Ureter (tissue), 1 donor: ENCODE measurements around the gene GPC6. TPM values are rescaled to one million over a fixed set of nuclear protein-coding genes. Genes with fewer than 3 reads are reported as not detected.
"Not testable (repeated sequence)": the region's sequence is repeated elsewhere in the genome, so short reads cannot be mapped to it uniquely, and the experiment has no call there.

Experiments used
- DNase-seq: peaks from one replicate; pipeline ENCODE4 v3.0.0-alpha.2; 2020; ENCODE audit warnings: low spot score
- total RNA-seq: library from RNA; stranded (reverse); gene quantifications from one replicate; pipeline ENCODE4 v1.2.4, GENCODE V29; 2023
- donor health status: DM: yes; HTN: yes; CAD: no.

The GPC6 gene
- total RNA-seq, 1 donor from 2014 or later = 6.8 TPM

- no peak for DNase-seq
These were observed 972.5 kb downstream of the GPC6 start for GRCh38 chr13:94199135-94199534.

GRCh38 chr13:94201022-94201421, 974.4 kb downstream of the GPC6 start:
- no peak for DNase-seq

- DNase-seq = no peak
These were observed 977.6 kb downstream of the GPC6 start for GRCh38 chr13:94204163-94204562.

GRCh38 chr13:94204946-94205345, 978.3 kb downstream of the GPC6 start:
- no peak for DNase-seq

GRCh38 chr13:94205896-94206295, 979.3 kb downstream of the GPC6 start:
- DNase-seq = no peak

GRCh38 chr13:94209117-94209516, 982.5 kb downstream of the GPC6 start:
- no peak for DNase-seq

- not testable (repeated sequence) for DNase-seq
These were observed 983.3 kb downstream of the GPC6 start for GRCh38 chr13:94209913-94210312.

- DNase-seq = no peak
These were observed 984.2 kb downstream of the GPC6 start for GRCh38 chr13:94210816-94211215.

- DNase-seq = no peak
These were observed 985.6 kb downstream of the GPC6 start for GRCh38 chr13:94212196-94212595.

GRCh38 chr13:94214121-94214520, 987.5 kb downstream of the GPC6 start:
- DNase-seq = no peak

- DNase-seq = no peak
These were observed 988.4 kb downstream of the GPC6 start for GRCh38 chr13:94214975-94215374.

GRCh38 chr13:94216476-94216875, 989.9 kb downstream of the GPC6 start:
- no peak for DNase-seq

GRCh38 chr13:94217370-94217769, 990.8 kb downstream of the GPC6 start:
- no peak for DNase-seq

- DNase-seq = no peak
These were observed 991.9 kb downstream of the GPC6 start for GRCh38 chr13:94218537-94218936.

- DNase-seq = no peak
These were observed 992.3 kb downstream of the GPC6 start for GRCh38 chr13:94218951-94219350.

GRCh38 chr13:94224670-94225069, 998.1 kb downstream of the GPC6 start:
- no peak for DNase-seq

GRCh38 chr13:94227255-94227879, 1000.8 kb downstream of the GPC6 start:
- no peak for DNase-seq

- no peak for DNase-seq
These were observed 1002.2 kb downstream of the GPC6 start for GRCh38 chr13:94228763-94229162.

GRCh38 chr13:94232161-94232950, 1005.7 kb downstream of the GPC6 start:
- DNase-seq = no peak

- DNase-seq = no peak
These were observed 1006.3 kb downstream of the GPC6 start for GRCh38 chr13:94232956-94233355.

GRCh38 chr13:94233401-94233800, 1006.8 kb downstream of the GPC6 start:
- no peak for DNase-seq

- DNase-seq = no peak
These were observed 1007.2 kb downstream of the GPC6 start for GRCh38 chr13:94233837-94234236.

- DNase-seq = no peak
These were observed 1008.1 kb downstream of the GPC6 start for GRCh38 chr13:94234738-94235137.
